ENCODE data around the gene HDAC4. TPM values are rescaled to one million over a fixed set of nuclear protein-coding genes. Genes with fewer than 3 reads are reported as not detected.

The HDAC4 gene
- total RNA-seq, 1 experiment from 2014 or later: 61.5 TPM

DNA sequence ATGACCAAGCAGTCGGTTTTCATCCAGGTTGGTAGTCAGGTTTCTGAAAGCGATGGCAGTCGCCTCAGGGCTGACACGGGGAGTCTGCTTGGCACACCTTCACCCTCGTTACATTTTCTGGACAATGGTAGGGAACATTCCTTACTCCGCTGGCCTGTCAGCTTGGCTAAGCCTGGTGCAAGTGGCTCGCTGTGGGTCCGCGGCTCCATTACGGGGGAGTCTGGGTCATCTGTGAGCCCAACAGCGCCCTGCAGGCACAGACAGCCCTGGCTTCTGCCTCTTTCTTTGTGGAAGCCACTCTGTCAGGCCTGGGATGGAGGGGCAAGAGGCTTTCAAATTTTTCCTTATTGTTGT is 95.6 kb downstream of the HDAC4 start:
- POLR2A ChIA-PET (ENCODE audit: unreplicated experiment): no interaction called here
- no peaks in the 10 kb centered on the region for H3F3A ChIP-seq (ENCODE audit: insufficient read depth, low read depth)
- BruUV-seq (replicated peaks): no TSS peak
- H4K20me1 ChIP-seq (ENCODE audit: insufficient read depth): peaks cover 6% of the 10 kb centered on the region; the same call in 1 of the 2 replicates
- intact Hi-C loops (cut with micrococcal nuclease; ENCODE audit: unreplicated experiment): no loop called here
- no peaks in the 10 kb centered on the region for H3K9me2 ChIP-seq (ENCODE audit: insufficient read depth)
- no peaks in the 10 kb centered on the region for H3K36me3 ChIP-seq (ENCODE audit: low read depth)
- H3K27me3 ChIP-seq (ENCODE audit: insufficient read depth, low read depth): no peaks in the 10 kb centered on the region
- H2AFZ ChIP-seq: no peak overlapping the region
- H3K4me3 ChIP-seq: no peak overlapping the region
- no peaks in the 10 kb centered on the region for H3K4me1 ChIP-seq (replicated peaks; ENCODE audit: insufficient read depth)
- TF ChIP-seq, protein P1, sequence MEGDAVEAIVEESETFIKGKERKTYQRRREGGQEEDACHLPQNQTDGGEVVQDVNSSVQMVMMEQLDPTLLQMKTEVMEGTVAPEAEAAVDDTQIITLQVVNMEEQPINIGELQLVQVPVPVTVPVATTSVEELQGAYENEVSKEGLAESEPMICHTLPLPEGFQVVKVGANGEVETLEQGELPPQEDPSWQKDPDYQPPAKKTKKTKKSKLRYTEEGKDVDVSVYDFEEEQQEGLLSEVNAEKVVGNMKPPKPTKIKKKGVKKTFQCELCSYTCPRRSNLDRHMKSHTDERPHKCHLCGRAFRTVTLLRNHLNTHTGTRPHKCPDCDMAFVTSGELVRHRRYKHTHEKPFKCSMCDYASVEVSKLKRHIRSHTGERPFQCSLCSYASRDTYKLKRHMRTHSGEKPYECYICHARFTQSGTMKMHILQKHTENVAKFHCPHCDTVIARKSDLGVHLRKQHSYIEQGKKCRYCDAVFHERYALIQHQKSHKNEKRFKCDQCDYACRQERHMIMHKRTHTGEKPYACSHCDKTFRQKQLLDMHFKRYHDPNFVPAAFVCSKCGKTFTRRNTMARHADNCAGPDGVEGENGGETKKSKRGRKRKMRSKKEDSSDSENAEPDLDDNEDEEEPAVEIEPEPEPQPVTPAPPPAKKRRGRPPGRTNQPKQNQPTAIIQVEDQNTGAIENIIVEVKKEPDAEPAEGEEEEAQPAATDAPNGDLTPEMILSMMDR (conservative IDR thresholded peaks at IDR 0.05): no peak
- no peak for TF ChIP-seq EZH2 (IDR thresholded peaks at IDR 0.05; ENCODE audit: low read depth)
- no peak for DNase-seq
- CTCF ChIA-PET: no interaction called here
- no peaks in the 10 kb centered on the region for H3K79me2 ChIP-seq (ENCODE audit: low read depth)
- no peaks in the 10 kb centered on the region for H3K9me3 ChIP-seq (ENCODE audit: insufficient read depth, low read depth)
- no peak overlapping the region for H3K27ac ChIP-seq
- no peak overlapping the region for H3K4me2 ChIP-seq

DNA sequence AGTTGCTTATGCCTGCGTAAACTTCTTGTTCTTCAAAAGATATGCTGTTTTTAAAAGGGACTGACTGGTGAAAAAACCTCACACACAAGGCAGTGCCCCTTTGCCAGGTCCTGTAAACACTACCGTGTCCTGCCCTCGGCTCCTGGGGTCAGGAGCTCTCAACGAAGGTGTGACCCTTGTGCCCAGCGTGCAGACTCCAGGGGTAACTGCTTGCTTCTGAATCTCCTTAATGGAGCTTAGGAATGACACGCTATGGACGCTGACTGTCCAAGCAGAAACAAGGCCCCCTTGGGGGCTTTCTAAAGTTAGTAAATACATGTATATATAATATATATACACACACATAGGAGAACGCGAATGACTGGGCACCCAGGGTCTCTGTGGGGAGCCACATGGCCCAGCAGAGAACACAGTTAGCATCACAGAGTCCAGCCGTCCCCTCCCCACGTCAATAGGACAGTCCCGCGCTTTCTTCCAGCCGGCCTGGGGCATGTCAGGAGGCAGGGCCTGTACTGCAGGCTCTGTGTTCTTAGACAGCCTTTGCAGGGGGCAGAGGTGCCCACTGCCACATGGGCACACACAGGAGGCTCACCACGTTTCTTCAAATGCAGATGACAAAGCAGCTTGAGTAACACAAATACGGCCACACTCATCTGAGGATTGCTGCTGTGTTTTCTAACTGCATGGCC is 96.1 kb downstream of the HDAC4 start:
- H4K20me1 ChIP-seq (ENCODE audit: insufficient read depth): peaks cover 6% of the 10 kb centered on the region; the same call in 1 of the 2 replicates
- DNase-seq: no peak
- no peak overlapping the region for H3K4me2 ChIP-seq
- intact Hi-C loops (cut with micrococcal nuclease; ENCODE audit: unreplicated experiment): no loop called here
- ChIA-PET POLR2A (ENCODE audit: unreplicated experiment) (no interaction called here), CTCF (no interaction called here)
- H3K9me2 ChIP-seq (ENCODE audit: insufficient read depth): no peaks in the 10 kb centered on the region
- no peaks in the 10 kb centered on the region for H3F3A ChIP-seq (ENCODE audit: insufficient read depth, low read depth)
- no peak overlapping the region for H3K27ac ChIP-seq
- no peaks in the 10 kb centered on the region for H3K79me2 ChIP-seq (ENCODE audit: low read depth)
- no peak for TF ChIP-seq EZH2 (IDR thresholded peaks at IDR 0.05; ENCODE audit: low read depth)
- TF ChIP-seq, protein P1 (conservative IDR thresholded peaks at IDR 0.05): no peak
- no peaks in the 10 kb centered on the region for H3K4me1 ChIP-seq (replicated peaks; ENCODE audit: insufficient read depth)
- no peak overlapping the region for H3K4me3 ChIP-seq
- no peak overlapping the region for H2AFZ ChIP-seq
- no peaks in the 10 kb centered on the region for H3K9me3 ChIP-seq (ENCODE audit: insufficient read depth, low read depth)
- H3K36me3 ChIP-seq (ENCODE audit: low read depth): no peaks in the 10 kb centered on the region
- no peaks in the 10 kb centered on the region for H3K27me3 ChIP-seq (ENCODE audit: insufficient read depth, low read depth)
- BruUV-seq (replicated peaks): no TSS peak

DNA sequence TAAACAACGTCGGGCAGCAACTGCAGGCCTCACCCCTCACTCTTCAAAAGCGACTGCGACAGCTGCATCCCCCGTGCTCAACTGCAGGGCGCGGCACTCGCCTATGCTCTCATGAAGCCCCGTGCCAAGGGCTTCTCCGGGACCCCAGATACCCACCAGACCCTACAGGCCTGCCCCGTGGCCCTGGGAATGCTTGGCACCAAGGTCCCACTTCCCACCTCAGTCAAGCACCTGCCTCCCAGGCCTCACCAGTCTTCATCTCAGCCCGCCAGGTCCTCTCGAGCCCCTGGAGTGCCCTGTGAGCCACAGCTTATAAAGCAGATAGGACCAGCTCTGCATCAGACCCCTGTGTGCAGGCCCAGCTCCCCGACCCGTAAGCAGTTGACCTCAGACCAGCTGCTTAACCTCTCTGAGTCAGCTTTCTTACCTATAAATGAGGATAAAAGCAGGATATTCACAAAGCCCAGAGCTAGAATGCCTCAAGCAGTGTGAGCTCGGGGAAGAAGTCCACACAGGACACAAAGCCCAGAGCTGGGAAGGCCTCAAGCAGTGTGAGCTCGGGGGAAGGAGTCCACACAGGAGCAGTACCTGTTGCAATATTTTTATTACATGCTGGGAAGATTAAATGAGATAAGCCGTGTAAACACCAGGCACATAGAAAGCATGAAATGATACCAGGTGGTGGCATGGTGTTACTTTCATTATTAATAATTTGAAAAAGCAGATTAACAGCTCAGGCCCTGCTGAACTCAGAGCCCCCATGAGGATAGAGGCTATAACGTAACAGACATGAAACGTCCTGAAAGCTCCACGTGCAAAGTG is 96.9 kb downstream of the HDAC4 start:
- ChIA-PET POLR2A (ENCODE audit: unreplicated experiment) (no interaction called here), CTCF (no interaction called here)
- Histone ChIP-seq H3K79me2 (ENCODE audit: low read depth) (no peaks in the 10 kb centered on the region), H3K36me3 (ENCODE audit: low read depth) (no peaks in the 10 kb centered on the region), H3K4me1 (replicated peaks; ENCODE audit: insufficient read depth) (no peaks in the 10 kb centered on the region), H3F3A (ENCODE audit: insufficient read depth, low read depth) (no peaks in the 10 kb centered on the region), H3K9me3 (ENCODE audit: insufficient read depth, low read depth) (no peaks in the 10 kb centered on the region), H3K9me2 (ENCODE audit: insufficient read depth) (no peaks in the 10 kb centered on the region), H3K4me2 (no peak overlapping the region), H3K4me3 (no peak overlapping the region), H3K27me3 (ENCODE audit: insufficient read depth, low read depth) (no peaks in the 10 kb centered on the region), H4K20me1 (ENCODE audit: insufficient read depth) (peaks cover 6% of the 10 kb centered on the region; the same call in 1 of the 2 replicates), H3K27ac (no peak overlapping the region), H2AFZ (no peak overlapping the region)
- DNase-seq: no peak
- intact Hi-C loops (cut with micrococcal nuclease; ENCODE audit: unreplicated experiment): no loop called here
- TF ChIP-seq, protein P1 (conservative IDR thresholded peaks at IDR 0.05): no peak
- no TSS peak for BruUV-seq (replicated peaks)
